ENCODE data around the gene SLC10A7. TPM values are rescaled to one million over a fixed set of nuclear protein-coding genes. Genes with fewer than 3 reads are reported as not detected.

SLC10A7 gene
- total RNA-seq, 4 donors from 2014 or later, result 12.0 to 56.1 (median 15.9) TPM

GRCh38 chr4:146462251-146462650 lies 59.5 kb downstream of the SLC10A7 start:
- no peaks in the 10 kb centered on the region for H3K9me3 ChIP-seq
- intact Hi-C loops (cut with DNase I; ENCODE audit: low total_unique reads), result no loop called here
- in situ Hi-C loops (cut with MboI; ENCODE audit: low pct_ligation_motif_present in 1 of 4, low pct_unique_long_range_greater_than_20kb in 1 of 4, low sequenced_read_pairs in 3 of 4), result no loop called here
- H3K36me3 ChIP-seq, result no peaks in the 10 kb centered on the region
- no peak for DNase-seq
- H3K27ac ChIP-seq, result no peak overlapping the region
- H3K4me3 ChIP-seq, result no peak overlapping the region
- peaks cover 0 to 11% (median 2%) of the 10 kb centered on the region in 4 donors for H3K4me1 ChIP-seq
- TF ChIP-seq CTCF (IDR thresholded peaks at IDR 0.05) (no peak), EP300 (IDR thresholded peaks at IDR 0.05; ENCODE audit: low read depth) (no peak), POLR2A (IDR thresholded peaks at IDR 0.05) (no peak), POLR2AphosphoS5 (IDR thresholded peaks at IDR 0.05) (no peak)
- H3K27me3 ChIP-seq, result no peaks in the 10 kb centered on the region

- DNase-seq, result no peak
- intact Hi-C loops (cut with DNase I; ENCODE audit: low total_unique reads), result no loop called here
- peaks cover 0 to 11% (median 2%) of the 10 kb centered on the region in 4 donors for H3K4me1 ChIP-seq
- no peaks in the 10 kb centered on the region for H3K9me3 ChIP-seq
- no peak overlapping the region for H3K27ac ChIP-seq
- in situ Hi-C loops (cut with MboI; ENCODE audit: low pct_ligation_motif_present in 1 of 4, low pct_unique_long_range_greater_than_20kb in 1 of 4, low sequenced_read_pairs in 3 of 4), result no loop called here
- H3K4me3 ChIP-seq, result no peak overlapping the region
- no peaks in the 10 kb centered on the region for H3K27me3 ChIP-seq
- TF ChIP-seq POLR2A (IDR thresholded peaks at IDR 0.05) (no peak), CTCF (IDR thresholded peaks at IDR 0.05) (no peak), EP300 (IDR thresholded peaks at IDR 0.05; ENCODE audit: low read depth) (no peak), POLR2AphosphoS5 (IDR thresholded peaks at IDR 0.05) (no peak)
- WGBS, 2 donors (ENCODE audit: low coverage in 1 of 2), result 36 to 39% methylated on average over 1 of the region's 1 CpG
- no peaks in the 10 kb centered on the region for H3K36me3 ChIP-seq
Observed at GRCh38 chr4:146458594-146458993, 63.1 kb downstream of the SLC10A7 start.

- in situ Hi-C loops (cut with MboI; ENCODE audit: low pct_ligation_motif_present in 1 of 4, low pct_unique_long_range_greater_than_20kb in 1 of 4, low sequenced_read_pairs in 3 of 4), result no loop called here
- Histone ChIP-seq H3K9me3 (no peaks in the 10 kb centered on the region), H3K4me1 (peaks cover 0 to 11% (median 2%) of the 10 kb centered on the region in 4 donors), H3K4me3 (no peak overlapping the region), H3K36me3 (no peaks in the 10 kb centered on the region), H3K27me3 (no peaks in the 10 kb centered on the region), H3K27ac (no peak overlapping the region)
- TF ChIP-seq POLR2A (IDR thresholded peaks at IDR 0.05) (no peak), POLR2AphosphoS5 (IDR thresholded peaks at IDR 0.05) (no peak), EP300 (IDR thresholded peaks at IDR 0.05; ENCODE audit: low read depth) (no peak), CTCF (IDR thresholded peaks at IDR 0.05) (no peak)
- intact Hi-C loops (cut with DNase I; ENCODE audit: low total_unique reads), result no loop called here
- no peak for DNase-seq
- 85 to 92% methylated on average over 2 of the region's 2 CpGs for WGBS, 2 donors (ENCODE audit: low coverage in 1 of 2)
Observed at GRCh38 chr4:146456681-146457080, 65.1 kb downstream of the SLC10A7 start.

GRCh38 chr4:146453181-146453807 lies 68.4 kb downstream of the SLC10A7 start:
- 81 to 88% methylated on average over 5 of the region's 5 CpGs for WGBS, 2 donors (ENCODE audit: low coverage in 1 of 2)
- intact Hi-C loops (cut with DNase I; ENCODE audit: low total_unique reads) (no loop called here), in situ Hi-C loops (cut with MboI; ENCODE audit: low pct_ligation_motif_present in 1 of 4, low pct_unique_long_range_greater_than_20kb in 1 of 4, low sequenced_read_pairs in 3 of 4) (no loop called here)
- Histone ChIP-seq H3K4me1 (peaks cover 0 to 3% (median under 1%) of the 10 kb centered on the region in 4 donors), H3K27ac (no peak overlapping the region), H3K27me3 (no peaks in the 10 kb centered on the region), H3K9me3 (no peaks in the 10 kb centered on the region), H3K4me3 (no peak overlapping the region), H3K36me3 (no peaks in the 10 kb centered on the region)
- TF ChIP-seq POLR2AphosphoS5 (IDR thresholded peaks at IDR 0.05), result no peak
- no peak for TF ChIP-seq CTCF (IDR thresholded peaks at IDR 0.05)
- TF ChIP-seq EP300 (IDR thresholded peaks at IDR 0.05; ENCODE audit: low read depth), result no peak
- TF ChIP-seq POLR2A (IDR thresholded peaks at IDR 0.05), result no peak
- DNase-seq, result no peak
